HepG2 (cell line): ENCODE measurements around the gene AGBL3. TPM values are rescaled to one million over a fixed set of nuclear protein-coding genes. Genes with fewer than 3 reads are reported as not detected.

ENCODE experiments used
- ATAC-seq: fragments of 200-7000 bp; cut with Tn5 transposase; 3 replicates; pipeline ENCODE4 v1.9.1; 2020; ENCODE audit warnings: mild to moderate bottlenecking, moderate library complexity
- BruUV-seq: library from RNA; stranded (reverse); fragments of 400-500 nt; replicated peaks from 2 replicates; lab custom pipeline; 2021; lab: Mats Ljungman, UMichigan
- CTCF ChIA-PET: fragments of 300-600 bp; formaldehyde crosslinking; extraction: SDS; loops from one replicate; lab custom pipeline; 2021; ENCODE audit warnings: low total read pairs, inconsistent platforms, low intra/inter-chr PET ratio; lab: Yijun Ruan, JAX
- POLR2A ChIA-PET: fragments of 350-600 bp; sonication (Branson Sonifier 250); formaldehyde crosslinking; loops from one replicate; lab custom pipeline; 2020; ENCODE audit warnings: antibody characterized with exemption, inconsistent platforms; lab: Yijun Ruan, JAX
- DNase-seq: peaks from one replicate; pipeline ENCODE4 v3.0.0-alpha.2; 2015; ENCODE audit warnings: low spot score
- FAIRE-seq: peaks from 3 replicates; lab custom pipeline; 2011; peaks lifted over from hg19 to GRCh38; lab: Jason Lieb, UNC
- H2AFZ ChIP-seq: one replicate; pipeline ENCODE4 v1.6.1; 2011; ENCODE audit warnings: low read length, inconsistent platforms
- H3K27ac ChIP-seq: fragments of 300-600 bp; 3 replicates; pipeline ENCODE4 v1.8.0; 2011; ENCODE audit warnings: mixed run types, mild to moderate bottlenecking, mixed read lengths, low read length, inconsistent platforms; ENCODE audit not compliant: insufficient read depth; ENCODE audit errors: extremely low read length
- H3K27me3 ChIP-seq, 2 experiments: fragments of 200-600 bp in 1 of 2; 2 replicates in 1 of 2; 3 replicates in 1 of 2; pipeline versions ENCODE4 v1.6.0 to v1.8.0; 2011; ENCODE audit warnings: low read length in 2 of 2, mild to moderate bottlenecking in 2 of 2, moderate library complexity in 2 of 2, inconsistent platforms in 1 of 2; ENCODE audit not compliant: insufficient read depth in 2 of 2, control insufficient read depth in 1 of 2
- H3K36me3 ChIP-seq, 2 experiments: fragments of 200-600 bp in 1 of 2; replicated peaks in 1 of 2; 2 replicates in 1 of 2; 3 replicates in 1 of 2; pipeline versions ENCODE4 v1.5.1 to v1.8.0; 2011; ENCODE audit warnings: low read length in 2 of 2, inconsistent platforms in 1 of 2; ENCODE audit not compliant: insufficient read depth in 2 of 2, control insufficient read depth in 1 of 2
- H3K4me1 ChIP-seq: 2 replicates; pipeline ENCODE4 v1.5.1; 2012; ENCODE audit warnings: low read length, inconsistent platforms; ENCODE audit not compliant: insufficient read depth
- H3K4me2 ChIP-seq: 2 replicates; pipeline ENCODE4 v1.6.0; 2011; ENCODE audit warnings: low read depth, low read length, inconsistent platforms
- H3K4me3 ChIP-seq, 3 experiments: fragments of 200-600 bp in 1 of 3; sonication (generic), shearing (Covaris generic) in 1 of 3; replicated peaks in 1 of 3; 2 replicates each; pipeline ENCODE4 v1.5.1; 2011 to 2016; ENCODE audit warnings: low read length in 3 of 3, inconsistent platforms in 2 of 3, low read depth in 2 of 3, mild to moderate bottlenecking in 2 of 3, control low read depth in 1 of 3, mixed read lengths in 1 of 3; ENCODE audit not compliant: insufficient read depth in 1 of 3
- H3K79me2 ChIP-seq: one replicate; pipeline ENCODE4 v1.6.1; 2011; ENCODE audit warnings: low read length, inconsistent platforms; ENCODE audit not compliant: insufficient read depth
- H3K9ac ChIP-seq: 2 replicates; pipeline ENCODE4 v1.6.0; 2011; ENCODE audit warnings: mild to moderate bottlenecking, low read depth, low read length, inconsistent platforms; ENCODE audit not compliant: insufficient read depth
- H3K9me3 ChIP-seq: 2 replicates; pipeline ENCODE4 v1.5.1; 2012; ENCODE audit warnings: mild to moderate bottlenecking, low read length
- H4K20me1 ChIP-seq: 2 replicates; pipeline ENCODE4 v1.6.0; 2011; ENCODE audit warnings: inconsistent platforms, mild to moderate bottlenecking, low read length, moderate library complexity; ENCODE audit not compliant: insufficient read depth
- AGO1 ChIP-seq: fragments of 200-400 bp; formaldehyde crosslinking; IDR thresholded peaks from 2 replicates; pipeline ENCODE4 v1.6.1; 2017; ENCODE audit warnings: mild to moderate bottlenecking, low read depth, low read length, moderate library complexity; ENCODE audit not compliant: poor library complexity, severe bottlenecking
- AGO2 ChIP-seq: fragments of 200-400 bp; formaldehyde crosslinking; optimal IDR thresholded peaks from 2 replicates; pipeline ENCODE3; 2017; ENCODE audit warnings: mild to moderate bottlenecking, low read depth, low read length, moderate library complexity
- CHD4 ChIP-seq: fragments of 200-600 bp; sonication (generic); IDR thresholded peaks from 2 replicates; pipeline ENCODE4 v1.7.0; 2017; ENCODE audit warnings: mild to moderate bottlenecking, low read length, borderline replicate concordance
- MBD4 ChIP-seq: IDR thresholded peaks from 2 replicates; pipeline ENCODE4 v1.6.1; 2012; ENCODE audit warnings: low read length, inconsistent platforms, borderline replicate concordance
- NONO ChIP-seq, 2 experiments: fragments of 450-650 bp in 1 of 2; sonication (generic) in 1 of 2; formaldehyde crosslinking in 1 of 2; IDR thresholded peaks in 1 of 2; conservative IDR thresholded peaks in 1 of 2; 2 replicates each; pipeline versions ENCODE4 v1.6.1 to v1.8.0; 2017 to 2022; ENCODE audit warnings: mild to moderate bottlenecking in 1 of 2, missing genetic modification reagents in 1 of 2, moderate library complexity in 1 of 2
- PCBP1 ChIP-seq: fragments of 200-400 bp; formaldehyde crosslinking; IDR thresholded peaks from 2 replicates; pipeline ENCODE4 v1.6.1; 2017; ENCODE audit warnings: mild to moderate bottlenecking, low read depth, low read length, borderline replicate concordance
- POLR2AphosphoS5 ChIP-seq: IDR thresholded peaks from 2 replicates; pipeline ENCODE4 v1.6.1; 2012; ENCODE audit warnings: low read depth, low read length
- RBFOX2 ChIP-seq: fragments of 200-400 bp; formaldehyde crosslinking; IDR thresholded peaks from 2 replicates; pipeline ENCODE4 v1.6.1; 2017; ENCODE audit warnings: low read depth, mild to moderate bottlenecking, low read length
- TAF1 ChIP-seq: sonication (generic); formaldehyde crosslinking; IDR thresholded peaks from 2 replicates; pipeline ENCODE4 v1.4.0; 2020; ENCODE audit warnings: missing genetic modification reagents
- ZNF10 ChIP-seq: sonication (generic); formaldehyde crosslinking; IDR thresholded peaks from 2 replicates; pipeline ENCODE4 v1.4.0; 2020; ENCODE audit warnings: mild to moderate bottlenecking, low read depth, missing genetic modification reagents, borderline replicate concordance
- ZNF256 ChIP-seq: sonication (generic); formaldehyde crosslinking; conservative IDR thresholded peaks from 2 replicates; pipeline ENCODE4 v1.4.0; 2020; ENCODE audit warnings: missing genetic modification reagents
- ZNF629 ChIP-seq: sonication (generic); formaldehyde crosslinking; conservative IDR thresholded peaks from 2 replicates; pipeline ENCODE4 v1.5.0; 2020; ENCODE audit warnings: missing genetic modification reagents
- ZSCAN20 ChIP-seq: sonication (generic); formaldehyde crosslinking; IDR thresholded peaks from 2 replicates; pipeline ENCODE4 v1.4.0; 2020; ENCODE audit warnings: missing genetic modification reagents, mild to moderate bottlenecking, borderline replicate concordance
- WGBS: methylation state at CpG from one replicate; pipeline ENCODE4 v1.1.6; 2017; ENCODE audit warnings: low lambda C conversion rate; 5-methylcytosine and 5-hydroxymethylcytosine counted together
- in situ Hi-C: cut with HindIII; loops from 2 replicates; pipeline ENCODE4 v1.10.0; 2017; ENCODE audit warnings: low pct_unique_long_range_greater_than_20kb; ENCODE audit not compliant: extremely low pct_ligation_motif_present
- intact Hi-C: fragments of 100-400 bp; cut with micrococcal nuclease; formaldehyde crosslinking; loops from one replicate; pipeline ENCODE4 v1.10.0; 2022; ENCODE audit not compliant: unreplicated experiment
- polyA plus RNA-seq, 8 experiments: library from polyadenylated mRNA; depleted of rRNA in 3 of 8; stranded (reverse) in 7 of 8; unstranded in 1 of 8; fragments of >200 nt; fragmentation: Illumina TruSeq in 4 of 8; extraction: Trizol in 4 of 8; gene quantifications; 2 replicates each; pipeline versions ENCODE4 v1.2.1 to v1.2.3, GENCODE V29; 2011 to 2016; ENCODE audit warnings: low read depth in 4 of 8, missing spikeins in 1 of 8, mixed read lengths in 1 of 8; ENCODE audit not compliant: insufficient read depth in 1 of 8
- total RNA-seq, 5 experiments: library from RNA; depleted of rRNA; stranded (reverse); fragments of >200 nt; fragmentation: Illumina TruSeq; extraction: Trizol; gene quantifications; 2 replicates each; pipeline ENCODE4 v1.2.3, GENCODE V29; 2016; ENCODE audit warnings: low read depth in 1 of 5
- TF ChIP-seq, protein P1 (sequence below): sonication (generic); formaldehyde crosslinking; IDR thresholded peaks from 2 replicates; pipeline ENCODE4 v1.4.0; 2020; ENCODE audit warnings: mild to moderate bottlenecking, missing genetic modification reagents
- TF ChIP-seq, protein P2 (sequence below): sonication (generic); formaldehyde crosslinking; IDR thresholded peaks from 2 replicates; pipeline ENCODE4 v1.4.0; 2020; ENCODE audit warnings: missing genetic modification reagents
- TF ChIP-seq, protein P3 (sequence below): sonication (generic); formaldehyde crosslinking; IDR thresholded peaks from 2 replicates; pipeline ENCODE4 v1.9.0; 2021; ENCODE audit warnings: missing genetic modification reagents, borderline replicate concordance

Gene AGBL3
- total and polyA plus RNA-seq, 2 of the 13 experiments (the other 11 are each of a cell fraction or from before 2014, with no cell fraction given) = 2.2 to 7.2 TPM

DNA sequence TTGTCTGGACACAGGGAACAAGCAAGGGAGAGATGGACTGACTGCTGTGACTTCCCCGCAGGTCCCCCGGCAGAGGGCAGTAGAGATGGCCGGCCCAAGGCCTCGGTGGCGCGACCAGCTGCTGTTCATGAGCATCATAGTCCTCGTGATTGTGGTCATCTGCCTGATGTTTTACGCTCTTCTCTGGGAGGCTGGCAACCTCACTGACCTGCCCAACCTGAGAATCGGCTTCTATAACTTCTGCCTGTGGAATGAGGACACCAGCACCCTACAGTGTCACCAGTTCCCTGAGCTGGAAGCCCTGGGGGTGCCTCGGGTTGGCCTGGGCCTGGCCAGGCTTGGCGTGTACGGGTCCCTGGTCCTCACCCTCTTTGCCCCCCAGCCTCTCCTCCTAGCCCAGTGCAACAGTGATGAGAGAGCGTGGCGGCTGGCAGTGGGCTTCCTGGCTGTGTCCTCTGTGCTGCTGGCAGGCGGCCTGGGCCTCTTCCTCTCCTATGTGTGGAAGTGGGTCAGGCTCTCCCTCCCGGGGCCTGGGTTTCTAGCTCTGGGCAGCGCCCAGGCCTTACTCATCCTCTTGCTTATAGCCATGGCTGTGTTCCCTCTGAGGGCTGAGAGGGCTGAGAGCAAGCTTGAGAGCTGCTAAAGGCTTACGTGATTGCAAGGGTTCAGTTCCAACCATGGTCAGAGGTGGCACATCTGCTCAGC is 178.2 kb downstream of the AGBL3 start:
- no peak for FAIRE-seq
- in situ Hi-C loops = loop anchor here (5.0 kb wide), 1 partner anchor 172 kb away; no protein-coding TSS in a partner anchor
- CTCF ChIA-PET = no interaction called here
- TF ChIP-seq PCBP1 = no peak
- peak; percentile 31; the same call in 1 of the 2 replicates for TF ChIP-seq TAF1
- TF ChIP-seq ZNF10 (CRISPR knock-in tag) = no peak
- TF ChIP-seq, protein P1, sequence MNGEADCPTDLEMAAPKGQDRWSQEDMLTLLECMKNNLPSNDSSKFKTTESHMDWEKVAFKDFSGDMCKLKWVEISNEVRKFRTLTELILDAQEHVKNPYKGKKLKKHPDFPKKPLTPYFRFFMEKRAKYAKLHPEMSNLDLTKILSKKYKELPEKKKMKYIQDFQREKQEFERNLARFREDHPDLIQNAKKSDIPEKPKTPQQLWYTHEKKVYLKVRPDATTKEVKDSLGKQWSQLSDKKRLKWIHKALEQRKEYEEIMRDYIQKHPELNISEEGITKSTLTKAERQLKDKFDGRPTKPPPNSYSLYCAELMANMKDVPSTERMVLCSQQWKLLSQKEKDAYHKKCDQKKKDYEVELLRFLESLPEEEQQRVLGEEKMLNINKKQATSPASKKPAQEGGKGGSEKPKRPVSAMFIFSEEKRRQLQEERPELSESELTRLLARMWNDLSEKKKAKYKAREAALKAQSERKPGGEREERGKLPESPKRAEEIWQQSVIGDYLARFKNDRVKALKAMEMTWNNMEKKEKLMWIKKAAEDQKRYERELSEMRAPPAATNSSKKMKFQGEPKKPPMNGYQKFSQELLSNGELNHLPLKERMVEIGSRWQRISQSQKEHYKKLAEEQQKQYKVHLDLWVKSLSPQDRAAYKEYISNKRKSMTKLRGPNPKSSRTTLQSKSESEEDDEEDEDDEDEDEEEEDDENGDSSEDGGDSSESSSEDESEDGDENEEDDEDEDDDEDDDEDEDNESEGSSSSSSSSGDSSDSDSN (CRISPR knock-in tag) = peak; percentile 28; the same call in 1 of the 2 replicates
- TF ChIP-seq MBD4 = 0 out of 2 replicates have a peak, but pooled peaks have one; percentile 23
- peak; percentile 89 for TF ChIP-seq AGO1
- no peak for TF ChIP-seq NONO (IDR thresholded peaks at IDR 0.05)
- 0 out of 2 replicates have a peak, but pooled peaks have one; percentile 22 for TF ChIP-seq NONO (CRISPR knock-in tag; conservative IDR thresholded peaks at IDR 0.05)
- 0 out of 2 replicates have a peak, but pooled peaks have one; percentile 18 for TF ChIP-seq POLR2AphosphoS5
- TF ChIP-seq ZSCAN20 (CRISPR knock-in tag) = no peak
- TF ChIP-seq, protein P2, sequence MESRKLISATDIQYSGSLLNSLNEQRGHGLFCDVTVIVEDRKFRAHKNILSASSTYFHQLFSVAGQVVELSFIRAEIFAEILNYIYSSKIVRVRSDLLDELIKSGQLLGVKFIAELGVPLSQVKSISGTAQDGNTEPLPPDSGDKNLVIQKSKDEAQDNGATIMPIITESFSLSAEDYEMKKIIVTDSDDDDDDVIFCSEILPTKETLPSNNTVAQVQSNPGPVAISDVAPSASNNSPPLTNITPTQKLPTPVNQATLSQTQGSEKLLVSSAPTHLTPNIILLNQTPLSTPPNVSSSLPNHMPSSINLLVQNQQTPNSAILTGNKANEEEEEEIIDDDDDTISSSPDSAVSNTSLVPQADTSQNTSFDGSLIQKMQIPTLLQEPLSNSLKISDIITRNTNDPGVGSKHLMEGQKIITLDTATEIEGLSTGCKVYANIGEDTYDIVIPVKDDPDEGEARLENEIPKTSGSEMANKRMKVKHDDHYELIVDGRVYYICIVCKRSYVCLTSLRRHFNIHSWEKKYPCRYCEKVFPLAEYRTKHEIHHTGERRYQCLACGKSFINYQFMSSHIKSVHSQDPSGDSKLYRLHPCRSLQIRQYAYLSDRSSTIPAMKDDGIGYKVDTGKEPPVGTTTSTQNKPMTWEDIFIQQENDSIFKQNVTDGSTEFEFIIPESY = peak; percentile 92
- TF ChIP-seq, protein P3, sequence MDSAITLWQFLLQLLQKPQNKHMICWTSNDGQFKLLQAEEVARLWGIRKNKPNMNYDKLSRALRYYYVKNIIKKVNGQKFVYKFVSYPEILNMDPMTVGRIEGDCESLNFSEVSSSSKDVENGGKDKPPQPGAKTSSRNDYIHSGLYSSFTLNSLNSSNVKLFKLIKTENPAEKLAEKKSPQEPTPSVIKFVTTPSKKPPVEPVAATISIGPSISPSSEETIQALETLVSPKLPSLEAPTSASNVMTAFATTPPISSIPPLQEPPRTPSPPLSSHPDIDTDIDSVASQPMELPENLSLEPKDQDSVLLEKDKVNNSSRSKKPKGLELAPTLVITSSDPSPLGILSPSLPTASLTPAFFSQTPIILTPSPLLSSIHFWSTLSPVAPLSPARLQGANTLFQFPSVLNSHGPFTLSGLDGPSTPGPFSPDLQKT (CRISPR knock-in tag) = no peak
- peak; percentile 43; the same call in 1 of the 2 replicates for TF ChIP-seq RBFOX2
- TF ChIP-seq CHD4 = no peak
- no peak for TF ChIP-seq ZNF629
- TF ChIP-seq ZNF256 (CRISPR knock-in tag) = no peak
- peak; percentile 97 for TF ChIP-seq AGO2

More for the DNA sequence above, 178.2 kb downstream of the AGBL3 start:
- Histone ChIP-seq H3K4me2 (no peak overlapping the region), H3K27me3 (no peaks in the 10 kb centered on the region; a peak in 1 of 5 replicates), H3K27ac (no peak overlapping the region), H2AFZ (no peak overlapping the region), H3K4me3 (no peak overlapping the region), H3K36me3 (peaks cover 6 to 50% of the 10 kb centered on the region in 2 experiments; a peak in 4 of 5 replicates), H3K4me1 (peaks cover 55% of the 10 kb centered on the region), H4K20me1 (peaks cover 15% of the 10 kb centered on the region), H3K9me3 (peaks cover 11% of the 10 kb centered on the region), H3K79me2 (peaks cover 34% of the 10 kb centered on the region), H3K9ac (no peak overlapping the region)
- ATAC-seq = peak; percentile 21
- no peak for DNase-seq
- POLR2A ChIA-PET = interaction anchor here (1.4 to 3.2 kb wide), 3 partner anchors 17 to 172 kb away, joined by 3 to 19 read pairs (median 9); partner anchors contain the start of gene TMEM140
- WGBS = 85% methylated on average over 9 of the region's 18 CpGs
- BruUV-seq = no TSS peak
- intact Hi-C loops = no loop called here
